ENCODE measurements around the gene GLI2.

GLI2 gene

DNA sequence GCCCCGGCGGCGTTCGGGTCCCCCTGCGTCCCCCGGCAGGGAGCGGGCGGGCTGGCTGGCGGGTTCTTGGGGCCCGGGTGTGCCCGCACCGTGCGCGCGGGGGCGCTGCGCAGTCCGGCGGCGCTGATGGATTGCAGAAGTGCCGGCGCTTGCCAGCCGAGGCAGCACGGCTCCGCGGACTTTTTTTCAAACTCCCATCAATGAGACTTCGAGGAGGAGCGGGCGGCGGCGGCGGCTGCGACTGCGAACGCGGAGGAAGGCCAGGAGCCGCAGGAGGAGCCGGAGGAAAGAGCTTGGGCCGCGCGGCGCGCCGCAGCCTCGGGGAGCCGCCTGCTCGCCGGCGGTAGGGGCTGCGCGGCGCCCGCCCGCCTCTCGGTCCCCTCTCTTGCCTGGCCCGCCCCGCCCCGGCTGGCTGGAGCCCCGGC lies at the start of gene GLI2:
Gene GLI2, plus strand, starts transcription at position 123 of the 425 bp plus-strand sequence. CDS start 61,453 bp downstream, outside the sequence.
- DNase-seq, result no peak

DNA sequence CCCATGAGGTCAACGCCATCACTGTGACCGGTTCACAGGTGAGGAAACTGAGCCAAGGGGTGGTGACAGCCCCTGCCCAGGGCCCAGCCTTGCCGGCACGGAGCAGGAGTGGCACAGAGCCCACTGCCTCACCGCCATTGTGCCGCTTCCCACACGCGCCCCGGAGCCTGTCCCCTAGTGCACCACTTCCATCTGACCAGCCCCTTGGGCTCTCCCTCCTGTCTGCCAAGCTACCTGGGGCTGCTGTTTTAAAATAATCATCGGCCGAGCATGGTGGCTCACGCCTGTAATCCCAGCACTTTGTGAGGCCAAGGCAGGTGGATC lies 49.7 kb upstream of the GLI2 start:
- no peak for DNase-seq

DNA sequence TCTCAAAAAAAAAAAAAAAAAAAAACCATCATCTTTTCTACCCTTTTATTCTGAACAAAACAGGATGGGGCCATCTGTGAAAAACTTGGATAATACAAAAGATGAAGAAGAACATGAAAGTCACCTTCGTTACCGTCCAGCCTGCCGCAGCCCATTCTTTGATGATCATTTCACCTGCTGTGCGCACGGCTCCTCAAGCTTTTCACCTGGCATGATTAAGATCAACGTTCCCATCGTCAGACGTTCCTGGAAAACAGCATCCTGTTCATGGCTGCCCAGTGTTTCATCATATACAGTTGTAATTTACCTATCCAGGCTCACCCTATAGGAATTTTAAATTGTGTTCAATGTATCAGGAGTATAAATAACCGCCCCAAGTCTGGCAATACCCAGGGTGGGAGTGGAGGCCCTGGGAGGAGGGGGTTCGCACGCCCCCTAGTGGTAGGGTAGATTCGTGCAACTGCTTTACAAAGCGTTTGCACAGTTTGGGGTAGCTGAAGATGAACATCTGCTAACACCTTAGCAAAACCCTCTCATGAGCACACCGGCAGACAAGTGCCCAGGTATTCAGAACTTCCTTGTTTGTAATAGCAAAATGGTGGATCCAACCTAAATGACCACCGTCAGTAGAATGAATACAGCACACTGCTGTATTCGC lies 49.0 kb upstream of the GLI2 start:
- DNase-seq, result no peak

DNA sequence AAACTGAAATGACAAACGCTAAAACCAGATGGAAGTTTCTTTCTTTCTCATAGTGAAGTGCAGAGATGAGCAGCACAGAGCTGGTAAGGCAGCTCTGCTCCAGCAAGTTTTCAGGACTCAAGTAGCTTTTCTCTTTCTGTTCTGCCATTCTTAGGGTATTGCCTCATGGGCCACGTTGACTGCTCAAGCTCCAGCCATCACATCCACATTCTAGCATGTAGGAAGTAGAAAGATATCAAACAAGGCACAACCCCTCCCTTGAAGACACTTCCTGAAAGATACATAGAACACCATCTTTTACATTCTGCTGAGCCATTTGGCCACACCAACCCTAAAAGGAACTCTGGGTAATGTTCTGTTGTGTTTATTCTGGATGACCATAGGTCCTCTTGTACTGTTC lies 48.5 kb upstream of the GLI2 start:
- no peak for DNase-seq

DNA sequence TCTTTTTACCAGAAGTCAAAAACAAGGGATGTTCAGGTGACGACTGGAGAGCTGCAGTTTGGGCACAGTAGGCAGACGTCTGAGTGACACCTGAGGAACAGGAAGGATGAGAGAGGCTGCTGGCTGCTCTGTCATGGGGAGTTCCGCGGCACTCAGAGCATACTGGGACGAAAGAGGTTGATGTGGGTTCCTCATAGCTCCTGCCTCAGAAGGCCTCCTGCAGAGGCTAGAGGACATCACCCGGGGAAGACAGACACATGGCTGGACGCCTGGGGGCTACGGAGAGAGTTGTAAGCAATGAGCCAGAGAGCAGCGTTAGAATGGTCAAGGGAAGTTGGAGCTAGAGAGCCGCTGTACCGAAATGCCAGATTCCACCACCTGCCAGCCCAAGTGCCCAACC lies 45.1 kb upstream of the GLI2 start:
- no peak for DNase-seq

DNA sequence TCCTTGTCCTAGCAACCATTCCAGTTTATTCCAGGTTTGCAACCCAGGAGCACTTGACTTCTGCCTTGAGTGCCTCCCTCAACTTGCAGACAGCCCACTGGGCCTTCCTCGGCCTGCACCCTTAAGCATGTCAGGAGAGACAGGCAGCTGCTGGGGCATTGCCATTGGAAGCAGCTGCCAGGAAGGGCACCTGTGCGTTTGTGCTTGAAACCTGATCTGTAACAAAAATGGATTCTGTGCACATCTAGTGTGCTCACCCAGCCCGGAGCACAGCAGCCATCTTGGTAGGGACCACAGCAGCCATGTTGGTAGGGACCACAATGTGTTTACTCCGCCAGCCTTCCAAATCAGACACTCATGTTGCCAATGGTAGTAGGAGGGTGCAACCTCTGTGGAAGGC lies 44.3 kb upstream of the GLI2 start:
- no peak for DNase-seq

DNA sequence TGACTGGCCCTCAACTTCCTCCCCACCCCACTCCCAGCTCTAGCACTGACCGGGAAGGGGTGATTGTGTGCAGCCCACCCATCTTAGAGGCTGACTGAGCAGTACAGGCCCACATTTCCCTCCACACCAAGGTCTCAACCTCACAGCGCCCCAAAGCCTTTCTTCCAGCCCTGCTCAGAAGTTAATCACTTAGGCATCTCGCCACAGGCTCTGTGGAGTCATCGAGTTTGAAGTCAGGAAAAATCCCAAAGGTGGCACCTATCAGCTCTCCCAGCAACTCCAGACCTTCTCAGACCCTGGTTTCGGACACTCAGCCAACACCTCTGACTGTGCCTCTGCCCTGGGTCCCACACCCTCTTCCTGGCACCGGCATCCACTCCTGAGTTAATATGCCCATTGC lies 43.0 kb upstream of the GLI2 start:
- DNase-seq, result no peak

DNA sequence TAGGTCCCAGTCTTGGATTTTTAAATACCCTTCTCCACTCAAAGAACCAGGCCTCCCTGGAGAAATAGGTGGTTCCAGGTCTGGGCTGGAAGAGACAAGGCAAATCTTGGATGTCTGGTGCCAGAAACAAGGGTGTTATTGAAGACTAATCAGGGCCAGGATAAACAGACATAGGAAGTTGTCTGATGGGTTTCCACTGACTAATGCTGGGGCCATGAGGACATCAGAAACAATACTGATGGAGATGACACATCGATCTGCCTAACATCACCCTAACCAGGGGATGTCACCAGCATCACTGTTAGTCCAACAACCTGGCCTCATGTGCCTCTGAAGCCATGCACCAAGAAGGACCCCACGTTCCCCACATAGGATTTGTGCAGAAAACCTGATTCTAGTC lies 42.5 kb upstream of the GLI2 start:
- DNase-seq, result no peak

DNA sequence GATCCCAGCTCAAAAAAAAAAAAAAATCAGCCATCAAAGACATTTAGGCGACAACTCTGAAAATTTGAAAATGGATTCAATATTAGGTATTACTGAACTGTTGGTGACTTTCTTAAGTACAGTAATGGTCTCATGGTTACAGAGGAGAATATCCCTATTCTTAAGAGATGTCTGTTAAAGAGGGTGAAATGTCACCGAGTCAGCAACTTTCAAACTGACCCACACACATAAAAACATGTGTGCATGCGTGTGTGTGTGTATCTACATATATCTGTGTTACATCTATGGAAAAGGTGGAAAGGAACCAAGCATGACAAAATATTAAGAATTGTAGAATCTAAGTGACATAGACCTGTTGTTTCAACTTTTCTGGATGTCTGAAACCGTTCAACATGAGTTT lies 41.6 kb upstream of the GLI2 start:
- DNase-seq, result no peak

DNA sequence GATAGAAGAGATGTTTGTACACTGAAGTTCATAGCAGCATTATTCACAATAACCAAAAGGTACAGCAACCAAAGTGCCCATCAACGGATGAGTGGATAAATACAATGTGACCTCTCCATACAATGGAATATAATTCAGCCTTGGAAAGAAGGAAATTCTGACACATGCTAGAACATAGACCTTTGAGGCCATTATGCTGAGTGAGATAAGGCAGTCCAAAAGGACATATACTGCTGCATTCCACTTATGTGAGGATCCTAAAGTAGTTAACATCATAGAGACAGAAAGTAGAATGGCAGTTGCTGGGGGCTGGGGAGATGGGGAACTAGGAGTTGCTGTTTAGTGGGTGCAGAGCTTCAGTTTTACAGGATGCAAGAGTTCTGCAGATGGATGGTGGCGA lies 38.2 kb upstream of the GLI2 start:
- DNase-seq, result no peak

DNA sequence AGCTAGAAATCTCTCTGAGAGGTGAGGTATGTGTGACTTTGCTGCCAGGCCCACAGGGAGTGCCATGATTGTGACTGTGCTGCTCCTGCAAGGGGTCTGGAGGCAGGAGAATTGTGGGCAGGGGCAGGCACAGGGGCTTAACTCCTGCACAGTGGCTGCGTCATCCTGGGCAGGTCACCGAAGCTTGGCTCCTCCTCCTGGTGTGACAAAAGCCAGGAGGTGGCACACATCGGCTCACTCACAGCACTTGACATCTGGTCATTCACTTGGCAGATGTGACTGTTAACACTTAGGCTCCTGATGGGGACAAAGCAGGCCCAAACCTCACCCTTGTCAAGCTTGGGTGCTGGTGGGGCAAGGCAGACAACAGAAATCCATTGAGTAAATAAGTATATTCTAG lies 36.4 kb upstream of the GLI2 start:
- DNase-seq, result no peak

DNA sequence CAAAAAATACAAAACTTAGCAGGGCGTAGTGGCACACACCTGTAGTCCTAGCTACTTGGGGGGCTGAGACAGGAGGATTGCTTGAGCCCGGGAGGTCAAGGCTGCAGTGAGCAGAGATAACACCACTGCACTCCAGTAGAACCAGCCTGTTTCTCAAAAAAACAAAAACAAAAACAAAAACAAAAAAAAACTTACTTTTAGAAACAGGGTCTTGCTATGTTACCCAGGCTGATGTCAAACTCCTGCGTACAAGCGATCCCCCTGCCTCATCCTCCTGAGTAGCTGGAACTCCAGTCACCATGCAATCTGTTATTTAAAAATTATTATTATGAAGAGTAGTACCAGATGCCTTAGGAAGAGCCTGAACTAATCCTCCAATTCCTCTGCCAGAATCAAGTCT lies 35.0 kb upstream of the GLI2 start:
- no peak for DNase-seq

DNA sequence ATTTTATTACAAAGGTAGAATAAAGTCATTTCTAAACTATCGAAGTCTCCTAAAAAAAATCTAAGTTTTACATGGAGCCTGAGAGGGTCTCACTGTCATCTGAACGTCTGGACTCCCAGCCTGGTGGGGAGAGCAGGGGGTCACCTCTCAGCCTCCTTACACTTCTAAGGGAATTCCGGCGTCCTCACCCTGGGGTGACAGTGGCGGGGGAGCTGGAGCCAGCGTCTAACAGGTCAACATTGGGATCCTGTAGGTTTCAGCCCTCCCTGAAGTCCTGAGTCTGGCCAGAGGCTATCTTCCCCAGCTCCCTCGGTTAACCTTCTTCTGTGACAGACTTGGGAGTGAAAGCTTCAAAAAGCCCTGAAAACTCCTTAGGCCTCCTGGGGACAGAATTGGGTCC lies 34.6 kb upstream of the GLI2 start:
- DNase-seq, result no peak

DNA sequence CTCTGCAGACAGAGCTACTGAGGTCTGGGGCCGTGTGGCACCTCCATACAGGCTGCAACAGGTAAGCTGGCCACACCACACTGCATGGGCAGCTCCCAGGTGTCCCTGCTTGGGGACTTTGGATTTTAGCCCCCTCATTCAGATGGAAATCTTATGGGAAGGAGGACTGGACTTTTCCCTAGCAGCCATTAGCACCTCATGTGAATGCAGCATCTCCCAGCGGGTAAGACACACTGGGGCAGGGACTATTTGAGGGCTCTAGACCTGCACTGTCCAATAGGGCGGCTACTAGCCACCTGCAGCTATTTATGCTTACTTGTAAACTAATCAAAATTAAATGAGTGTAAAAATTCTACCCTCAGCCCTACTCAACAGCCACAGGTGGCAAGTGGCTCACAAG lies 34.2 kb upstream of the GLI2 start:
- DNase-seq, result no peak

DNA sequence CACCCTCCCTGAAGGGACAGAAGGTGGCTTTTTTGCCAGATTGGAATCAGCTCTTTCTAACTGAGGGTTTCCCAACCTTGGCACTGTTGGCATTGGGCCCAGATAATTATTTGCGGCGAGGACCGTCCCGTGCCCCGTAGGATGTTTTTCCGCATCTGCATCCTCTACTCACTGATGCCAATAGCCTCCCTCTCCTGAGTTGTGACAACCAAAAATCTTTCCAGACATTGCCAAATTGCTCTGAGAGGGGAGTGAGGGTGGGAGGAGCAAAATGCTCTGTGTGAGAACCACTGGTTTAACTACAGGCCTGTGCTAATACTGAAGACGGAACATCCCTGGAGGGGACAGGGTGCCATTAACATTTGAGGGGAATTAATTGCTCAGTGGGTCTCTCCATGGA lies 33.6 kb upstream of the GLI2 start:
- no peak for DNase-seq

DNA sequence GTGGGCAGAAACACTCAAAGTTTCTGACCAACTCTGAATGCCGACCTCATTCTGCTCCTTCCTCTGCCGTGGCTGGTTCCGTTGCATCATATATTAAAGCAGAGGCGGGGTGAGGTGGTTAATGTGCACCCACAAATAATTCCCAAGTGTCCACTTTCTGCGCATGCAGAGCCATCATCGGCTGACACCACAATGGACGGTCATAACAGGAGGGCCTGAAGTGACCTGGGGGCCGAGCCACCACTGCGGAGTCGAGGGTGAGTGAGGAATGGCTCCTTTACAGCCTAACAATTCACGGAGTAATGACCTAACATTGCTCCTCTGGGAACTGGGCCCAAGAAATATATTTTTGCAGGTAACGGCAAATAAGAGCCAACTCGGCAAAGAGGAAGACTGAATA lies 32.9 kb upstream of the GLI2 start:
- no peak for DNase-seq

DNA sequence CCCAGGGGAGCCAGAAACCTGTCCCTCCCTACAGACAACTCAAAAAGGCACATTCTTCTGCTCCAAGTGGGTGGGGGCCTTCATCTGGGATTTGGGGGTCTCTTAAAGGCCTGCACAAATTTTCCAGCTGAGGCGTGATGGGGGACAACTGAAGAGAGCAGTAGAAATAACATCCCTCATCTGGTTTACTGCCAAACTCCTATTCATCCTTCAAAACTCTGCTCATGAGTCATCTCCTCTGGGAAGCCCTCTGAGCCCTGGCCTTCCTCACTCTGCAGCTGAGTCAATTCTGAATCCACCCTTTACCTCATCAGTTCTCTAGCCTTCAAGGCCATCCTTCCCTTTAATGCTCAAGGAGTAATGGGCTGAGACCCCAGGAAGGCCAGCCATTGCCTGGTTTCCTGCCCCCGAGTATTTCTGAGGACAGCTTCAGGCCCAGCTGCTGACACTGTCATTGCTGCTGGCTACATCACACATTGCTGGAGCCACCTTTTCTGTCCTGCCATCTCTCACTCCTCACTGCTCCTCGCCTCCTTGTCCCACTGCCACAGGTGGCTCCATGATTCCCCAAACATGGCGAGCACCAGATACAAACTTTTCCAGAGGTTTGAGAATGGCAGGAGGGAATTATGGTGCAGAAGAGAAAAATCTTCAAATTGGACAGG lies 32.2 kb upstream of the GLI2 start:
- DNase-seq, result no peak

DNA sequence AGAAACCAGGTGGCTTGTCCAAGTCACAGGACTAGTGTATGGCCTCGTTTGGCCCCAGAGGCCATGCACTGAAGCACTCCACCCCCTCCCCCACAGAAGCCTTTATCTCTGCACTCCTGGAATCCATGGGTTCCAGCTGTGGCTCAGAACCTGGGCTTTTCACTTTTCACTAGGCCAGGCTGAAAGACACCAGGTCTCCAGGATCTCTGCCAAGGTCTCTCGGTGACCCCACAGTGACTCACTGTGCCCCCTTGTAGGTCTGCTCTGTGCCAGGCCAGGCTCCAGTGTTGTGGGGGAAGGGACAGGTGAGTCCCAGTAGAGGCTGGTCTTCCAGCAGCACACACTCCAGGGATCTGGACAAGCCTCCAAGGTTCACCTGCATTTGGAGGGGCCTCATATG lies 31.0 kb upstream of the GLI2 start:
- DNase-seq, result no peak

DNA sequence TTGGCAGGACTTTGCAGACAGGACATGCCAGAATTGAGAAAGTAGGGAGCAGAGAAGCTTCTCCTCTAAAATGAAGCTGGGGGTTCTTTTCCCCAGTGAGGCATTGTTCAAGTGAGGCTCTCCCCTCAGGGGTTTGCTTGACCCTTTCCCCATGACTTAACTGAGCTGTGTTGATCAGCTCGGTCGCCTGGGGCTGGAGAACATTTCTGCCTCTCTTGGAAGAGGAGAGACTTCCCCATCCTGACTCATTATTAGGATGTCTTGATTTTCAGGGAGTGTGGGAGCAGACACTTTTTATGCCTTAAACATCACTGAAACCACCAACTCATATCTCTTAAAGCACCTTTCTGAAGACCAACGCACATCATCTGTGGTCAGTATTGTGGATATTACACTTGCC lies 27.9 kb upstream of the GLI2 start:
- DNase-seq, result no peak

DNA sequence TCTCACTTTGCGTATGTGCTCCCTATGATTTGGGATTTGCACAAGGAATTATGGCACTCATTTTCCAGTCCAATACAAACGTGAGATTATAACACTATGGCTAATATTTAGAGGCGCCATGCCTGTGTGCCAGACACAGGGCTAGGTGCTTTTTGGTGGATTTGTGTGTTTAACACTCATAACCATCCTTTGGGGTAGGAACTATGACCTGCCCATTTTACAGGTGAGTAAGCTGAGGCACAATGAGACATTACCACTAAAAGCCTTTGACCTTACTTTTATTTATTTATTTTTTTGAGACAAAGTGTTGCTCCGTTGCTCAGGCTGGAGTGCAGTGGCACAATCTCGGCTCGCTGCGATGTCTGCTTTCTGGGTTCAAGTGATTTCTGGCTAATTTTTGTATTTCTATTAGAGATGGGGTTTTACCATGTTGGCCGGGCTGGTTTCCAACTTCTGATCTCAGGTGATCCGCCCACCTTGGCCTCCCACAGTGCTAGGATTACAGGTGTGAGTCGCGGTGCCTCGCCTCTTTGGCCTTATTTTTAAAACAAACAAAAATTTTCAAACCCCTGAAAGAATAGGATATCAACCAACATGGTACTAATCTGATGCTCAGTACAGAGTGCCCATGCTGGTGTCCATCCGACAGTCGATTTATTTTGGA lies 26.6 kb upstream of the GLI2 start:
- DNase-seq, result no peak

DNA sequence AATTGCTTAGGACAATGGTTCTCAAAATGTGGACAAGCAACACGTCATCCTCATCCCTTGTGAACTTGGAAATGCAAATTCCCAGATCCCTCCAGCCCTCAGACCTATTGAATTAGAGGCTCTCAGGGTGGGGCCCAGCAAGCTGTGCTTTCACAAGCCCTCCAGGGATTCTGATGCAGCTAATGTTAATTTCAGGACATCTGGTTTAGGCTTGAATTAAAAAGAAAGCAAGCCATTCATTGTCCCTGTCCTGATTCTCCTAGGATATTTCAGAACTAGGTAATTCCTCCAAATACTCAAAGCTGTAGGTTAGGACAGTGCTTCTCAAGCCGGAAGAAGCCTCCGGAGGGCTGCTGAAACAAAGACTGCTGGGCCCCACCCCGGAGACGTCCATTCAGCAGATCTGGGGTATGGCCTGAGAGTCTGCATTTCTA lies 26.0 kb upstream of the GLI2 start:
- DNase-seq, result no peak

DNA sequence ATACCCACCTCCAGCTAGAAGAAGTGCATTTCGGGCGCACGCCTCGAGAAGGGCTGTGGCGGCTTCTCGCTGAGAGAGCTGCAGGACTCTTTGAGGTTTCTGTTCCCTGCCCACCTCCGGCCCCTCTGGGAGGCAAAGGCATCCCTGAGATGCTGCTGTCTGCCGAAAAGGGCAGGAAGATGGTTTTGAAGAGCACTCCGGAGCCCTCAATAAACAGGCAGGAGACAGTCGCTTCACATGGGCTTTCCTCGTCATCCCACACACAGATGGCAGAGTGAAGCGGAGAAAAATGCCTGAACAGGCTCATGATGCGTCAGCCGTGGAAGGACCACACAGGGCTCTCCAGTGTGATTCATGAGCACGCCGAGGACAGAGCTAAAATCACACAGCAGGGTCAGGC lies 25.4 kb upstream of the GLI2 start:
- DNase-seq, result no peak

DNA sequence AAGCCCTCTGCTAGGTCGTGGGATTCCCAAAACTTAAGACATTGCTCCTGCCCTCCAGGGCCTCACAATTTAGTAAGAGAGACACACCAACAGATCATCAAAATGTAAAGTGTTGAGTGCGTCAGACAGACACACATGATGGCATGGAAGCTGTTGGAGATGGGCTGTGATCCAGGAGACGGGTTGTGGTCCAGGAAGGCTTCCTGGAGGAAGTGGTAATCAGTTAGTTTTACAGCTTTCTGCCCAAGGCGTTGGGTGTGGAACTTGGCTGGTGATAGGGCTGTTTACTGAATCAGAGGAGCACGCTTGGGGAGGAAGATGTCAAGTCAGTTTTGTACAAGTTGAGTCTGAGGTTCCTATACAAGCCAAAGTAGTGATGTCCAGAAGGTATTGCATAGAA lies 24.0 kb upstream of the GLI2 start:
- DNase-seq, result no peak

DNA sequence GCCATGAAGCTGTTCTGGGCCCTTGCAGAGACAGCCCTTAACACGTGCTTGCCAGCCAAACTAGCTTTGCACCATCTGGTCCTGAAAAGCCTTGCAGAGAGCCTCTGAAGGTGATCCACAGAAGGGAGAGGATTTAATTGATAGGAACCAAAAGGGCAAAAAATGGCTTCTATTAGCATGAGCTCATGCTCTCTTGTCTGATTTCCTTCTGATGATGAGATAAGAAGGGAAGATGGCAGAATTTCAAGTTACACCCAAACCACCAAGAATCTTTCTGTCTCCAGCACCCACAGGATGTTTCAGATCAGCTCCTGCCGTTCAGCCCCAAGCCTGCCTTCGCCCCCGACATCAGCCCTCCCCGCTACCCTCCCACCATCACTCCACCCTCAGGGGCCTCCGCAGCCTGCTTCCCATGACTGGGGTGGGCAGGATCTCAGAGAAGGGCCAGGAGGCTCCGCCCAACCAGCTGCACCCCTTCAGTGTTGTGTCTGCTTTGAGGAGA lies 23.4 kb upstream of the GLI2 start:
- DNase-seq, result no peak

DNA sequence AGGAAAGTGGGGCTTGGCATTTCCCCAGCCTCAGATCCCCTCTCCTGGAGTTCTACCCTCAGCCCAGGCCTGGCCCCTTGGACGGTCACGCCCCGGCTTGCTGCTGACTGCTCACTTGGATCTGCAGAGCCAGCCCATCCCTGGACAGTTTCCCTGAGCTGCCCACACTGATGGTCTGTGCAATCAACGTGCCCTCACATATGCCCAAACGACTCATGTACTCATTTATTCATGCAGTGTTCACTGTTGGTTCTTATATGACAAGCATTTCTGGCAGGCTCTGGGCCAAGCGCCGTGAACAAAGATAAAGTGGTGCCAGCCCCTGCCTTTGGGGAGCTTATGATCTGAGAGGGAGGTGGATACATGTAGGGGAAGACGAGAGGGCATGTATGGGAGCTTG lies 20.3 kb upstream of the GLI2 start:
- no peak for DNase-seq
